ENCODE data around the gene SCUBE2.

DNA sequence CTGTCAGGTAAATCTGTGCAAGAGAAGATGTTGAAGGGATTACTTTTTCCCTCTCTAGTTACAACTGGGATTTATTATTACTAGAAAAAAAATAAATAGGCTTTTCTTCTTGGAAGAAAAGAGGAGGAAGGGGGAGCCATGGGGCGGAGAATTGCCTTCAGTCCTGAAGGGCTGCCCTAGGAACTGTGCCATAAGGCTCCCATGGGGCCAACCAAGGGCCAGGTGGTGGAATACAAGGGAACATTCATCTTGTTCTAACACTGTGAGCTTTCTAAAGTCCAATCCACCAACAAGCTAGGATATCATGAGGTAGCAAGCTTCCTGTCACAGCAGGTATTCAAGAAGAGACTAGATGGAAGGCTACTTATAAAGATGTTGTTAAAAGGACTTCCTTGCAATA lies 62.8 kb downstream of the SCUBE2 start:
- TF ChIP-seq, protein P1, sequence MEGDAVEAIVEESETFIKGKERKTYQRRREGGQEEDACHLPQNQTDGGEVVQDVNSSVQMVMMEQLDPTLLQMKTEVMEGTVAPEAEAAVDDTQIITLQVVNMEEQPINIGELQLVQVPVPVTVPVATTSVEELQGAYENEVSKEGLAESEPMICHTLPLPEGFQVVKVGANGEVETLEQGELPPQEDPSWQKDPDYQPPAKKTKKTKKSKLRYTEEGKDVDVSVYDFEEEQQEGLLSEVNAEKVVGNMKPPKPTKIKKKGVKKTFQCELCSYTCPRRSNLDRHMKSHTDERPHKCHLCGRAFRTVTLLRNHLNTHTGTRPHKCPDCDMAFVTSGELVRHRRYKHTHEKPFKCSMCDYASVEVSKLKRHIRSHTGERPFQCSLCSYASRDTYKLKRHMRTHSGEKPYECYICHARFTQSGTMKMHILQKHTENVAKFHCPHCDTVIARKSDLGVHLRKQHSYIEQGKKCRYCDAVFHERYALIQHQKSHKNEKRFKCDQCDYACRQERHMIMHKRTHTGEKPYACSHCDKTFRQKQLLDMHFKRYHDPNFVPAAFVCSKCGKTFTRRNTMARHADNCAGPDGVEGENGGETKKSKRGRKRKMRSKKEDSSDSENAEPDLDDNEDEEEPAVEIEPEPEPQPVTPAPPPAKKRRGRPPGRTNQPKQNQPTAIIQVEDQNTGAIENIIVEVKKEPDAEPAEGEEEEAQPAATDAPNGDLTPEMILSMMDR (conservative IDR thresholded peaks at IDR 0.05 in 1 of 2, IDR thresholded peaks at IDR 0.05 in 1 of 2; ENCODE audit: extremely low read depth in 1 of 2, insufficient read depth in 1 of 2, low read depth in 1 of 2, low read length in 2 of 2), result no peak
- TF ChIP-seq EZH2 (IDR thresholded peaks at IDR 0.05; ENCODE audit: borderline replicate concordance, low read length), result no peak

Measured in mammary epithelial cell (primary cell).